Measurements from ENCODE around the gene GAL.

- TF ChIP-seq CTCF (IDR thresholded peaks at IDR 0.05; ENCODE audit: insufficient read depth, low read length, poor library complexity, severe bottlenecking) (no peak), EZH2phosphoT487 (conservative IDR thresholded peaks at IDR 0.05; ENCODE audit: low read length) (no peak)
Observed at GRCh38 chr11:68643585-68643984, 40.8 kb upstream of the GAL start.
